Endometrium (tissue), 2 donors: ENCODE measurements around the gene UBE2D4.
"Not testable (repeated sequence)": the region's sequence is repeated elsewhere in the genome, so short reads cannot be mapped to it uniquely, and the experiment has no call there.

Experiments
- FAIRE-seq: peaks from 2 replicates; lab custom pipeline; 2012; peaks lifted over from hg19 to GRCh38; lab: Jason Lieb, UNC
- donor health status: control.
- donor health status: control.

UBE2D4 gene

GRCh38 chr7:43968172-43969040 lies 42.2 kb downstream of the UBE2D4 start:
- FAIRE-seq: not testable (repeated sequence)

- not testable (repeated sequence) for FAIRE-seq
Observed at GRCh38 chr7:43969586-43969985, 43.4 kb downstream of the UBE2D4 start.

GRCh38 chr7:43970698-43971097 lies 44.5 kb downstream of the UBE2D4 start:
- not testable (repeated sequence) for FAIRE-seq

- not testable (repeated sequence) for FAIRE-seq
Observed at GRCh38 chr7:43974033-43974573, 47.9 kb downstream of the UBE2D4 start.

- not testable (repeated sequence) for FAIRE-seq
Observed at GRCh38 chr7:43974725-43975482, 48.7 kb downstream of the UBE2D4 start.

DNA sequence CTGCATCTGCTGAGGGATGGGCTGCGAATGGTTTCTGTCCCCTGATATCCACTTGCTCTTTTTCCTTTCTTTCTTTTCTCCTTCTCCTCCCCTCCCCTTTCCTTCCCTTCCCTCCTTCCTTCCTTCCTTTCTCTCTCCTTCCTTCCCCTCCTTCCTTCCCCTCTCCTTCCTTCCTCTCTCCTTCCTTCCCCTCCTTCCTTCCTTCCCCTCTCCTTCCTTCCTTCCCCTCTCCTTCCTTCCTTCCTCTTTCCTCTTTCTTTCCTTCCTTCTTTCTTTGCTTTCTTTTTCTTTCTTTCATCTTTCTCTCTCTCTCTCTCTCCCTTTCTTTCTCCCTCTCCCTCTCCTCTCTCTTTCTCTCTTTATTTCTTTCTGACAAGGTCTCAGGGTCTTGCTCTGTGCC lies 51.3 kb downstream of the UBE2D4 start:
- FAIRE-seq: no peak

DNA sequence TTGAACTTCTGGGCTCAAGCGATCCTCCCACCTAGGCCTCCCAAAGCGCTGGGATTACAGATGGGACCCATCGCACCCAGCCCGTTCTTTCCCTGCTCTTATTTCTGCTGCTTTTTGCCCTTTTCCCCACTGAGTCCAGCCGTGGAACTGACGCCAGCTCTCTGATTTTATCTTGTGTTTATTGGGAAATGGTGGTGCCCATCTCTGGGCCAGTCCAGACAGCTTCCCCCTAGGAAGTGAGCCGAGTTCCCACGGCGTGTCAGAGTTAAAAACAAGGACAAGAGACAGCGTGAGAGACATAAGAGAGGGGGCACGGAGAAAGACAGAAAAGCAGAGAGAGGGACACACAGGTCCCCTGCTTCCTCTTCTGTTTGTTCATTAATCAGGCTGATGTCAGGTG lies 51.9 kb downstream of the UBE2D4 start:
- FAIRE-seq: not testable (repeated sequence)

GRCh38 chr7:43982848-43983247 lies 56.6 kb downstream of the UBE2D4 start:
- FAIRE-seq: not testable (repeated sequence)

DNA sequence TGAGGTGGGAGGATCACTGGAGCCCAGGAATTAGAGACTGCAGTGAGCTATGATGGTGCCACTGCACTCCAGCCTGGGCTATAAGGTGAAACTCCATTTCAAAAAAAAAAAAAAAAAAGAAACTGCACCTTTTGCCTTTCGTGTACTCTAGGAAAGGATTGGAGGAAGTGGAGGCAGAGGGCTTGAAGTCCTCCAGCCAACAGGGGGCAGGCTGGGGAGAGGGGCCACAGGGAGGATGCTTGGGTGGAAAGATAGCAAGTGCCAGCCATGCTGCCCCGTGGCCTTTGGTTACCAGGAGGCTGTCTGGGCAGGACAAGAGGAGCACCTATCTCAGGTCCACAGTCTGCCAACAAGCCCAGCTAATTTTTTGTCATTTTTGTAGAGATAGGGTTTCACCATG lies 57.5 kb downstream of the UBE2D4 start:
- FAIRE-seq: not testable (repeated sequence)

GRCh38 chr7:43985904-43986864 lies 59.9 kb downstream of the UBE2D4 start:
- not testable (repeated sequence) for FAIRE-seq

DNA sequence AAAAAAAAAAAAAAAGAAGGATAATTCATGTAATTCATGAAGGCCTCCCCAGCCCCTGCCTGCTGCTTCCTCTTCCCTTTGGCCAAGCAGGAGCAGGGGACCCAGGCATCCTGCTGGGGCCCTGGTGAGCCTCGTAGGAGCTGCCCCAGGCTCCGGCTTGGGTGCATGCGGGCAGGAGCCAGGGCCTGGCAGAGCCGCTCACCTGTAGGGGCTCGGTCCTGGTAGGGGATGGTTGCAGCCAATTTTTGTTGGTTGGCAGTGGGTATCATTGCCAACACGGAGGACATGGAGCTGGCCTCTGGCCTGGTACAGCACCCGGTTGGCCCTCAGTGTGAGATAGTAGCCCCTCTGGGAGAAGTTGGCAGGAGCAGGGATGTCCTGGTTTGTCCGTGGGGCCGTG lies 61.2 kb downstream of the UBE2D4 start:
- FAIRE-seq: not testable (repeated sequence)

DNA sequence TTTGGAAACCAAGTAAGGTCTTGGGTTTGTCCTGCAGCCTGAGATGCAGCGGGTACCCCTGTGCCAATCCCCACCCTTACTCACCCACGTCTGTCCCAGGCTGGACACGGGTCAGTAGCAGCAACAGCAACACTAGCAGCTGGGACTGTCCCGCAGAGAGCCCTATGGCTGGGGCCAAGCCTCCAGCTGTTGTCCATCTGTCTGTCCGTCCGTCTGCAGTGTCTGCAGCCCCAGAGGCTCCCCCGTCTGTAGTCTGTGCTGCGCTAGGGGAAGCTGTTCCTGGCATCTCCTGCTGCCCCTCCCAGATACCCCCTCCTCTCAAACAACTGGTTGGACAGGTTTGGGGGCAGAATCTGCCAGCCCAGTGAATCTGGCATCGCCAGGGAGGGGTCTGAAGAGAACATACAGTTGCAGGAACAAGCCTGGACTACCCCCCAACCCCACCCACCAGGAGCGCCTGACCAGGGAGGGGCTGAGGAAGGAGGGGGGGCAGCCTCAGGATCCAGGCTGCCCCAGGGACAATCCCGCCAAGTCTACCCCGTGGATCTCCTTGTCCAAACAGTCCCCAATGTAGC lies 63.9 kb downstream of the UBE2D4 start:
- FAIRE-seq: not testable (repeated sequence)

DNA sequence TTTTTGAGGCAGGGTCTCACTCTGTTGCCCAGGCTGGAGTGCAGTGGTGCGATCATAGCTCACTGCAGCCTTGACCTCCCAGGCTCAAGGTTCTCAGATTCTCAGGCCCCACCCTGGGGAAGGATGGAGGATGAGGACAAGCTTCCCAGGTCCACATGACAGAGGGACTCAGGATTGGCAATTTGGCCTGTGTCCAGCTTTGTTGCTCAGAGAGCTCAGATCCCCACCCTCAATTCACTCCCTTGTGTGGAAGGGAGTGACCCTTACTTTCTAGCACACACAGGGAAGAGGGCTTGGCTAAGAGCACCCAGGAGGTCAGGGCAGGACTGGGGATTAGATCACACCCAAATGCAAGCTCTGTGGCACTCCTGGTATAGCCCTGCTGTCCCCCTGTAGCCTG lies 64.6 kb downstream of the UBE2D4 start:
- not testable (repeated sequence) for FAIRE-seq

DNA sequence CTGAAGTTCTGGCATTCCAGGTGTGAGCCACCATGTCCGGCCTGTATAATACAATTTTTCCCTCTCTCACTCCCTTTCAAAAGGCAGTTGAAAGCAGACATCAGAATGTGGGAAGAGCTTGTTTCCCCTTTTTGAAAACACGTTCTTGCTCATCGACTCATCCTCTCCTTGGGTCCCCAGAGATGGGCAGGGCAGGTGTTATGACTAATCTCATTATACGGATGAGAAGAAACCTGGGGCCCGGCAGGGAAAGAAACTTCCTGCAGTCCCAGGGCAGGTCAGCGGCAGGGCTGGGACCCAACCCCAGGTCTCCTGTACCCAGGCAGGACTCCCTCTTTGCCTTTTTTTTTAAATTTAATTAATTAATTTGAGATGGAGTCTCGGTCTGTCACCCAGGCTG lies 66.7 kb downstream of the UBE2D4 start:
- not testable (repeated sequence) for FAIRE-seq

GRCh38 chr7:43994681-43995080 lies 68.4 kb downstream of the UBE2D4 start:
- FAIRE-seq: not testable (repeated sequence)

DNA sequence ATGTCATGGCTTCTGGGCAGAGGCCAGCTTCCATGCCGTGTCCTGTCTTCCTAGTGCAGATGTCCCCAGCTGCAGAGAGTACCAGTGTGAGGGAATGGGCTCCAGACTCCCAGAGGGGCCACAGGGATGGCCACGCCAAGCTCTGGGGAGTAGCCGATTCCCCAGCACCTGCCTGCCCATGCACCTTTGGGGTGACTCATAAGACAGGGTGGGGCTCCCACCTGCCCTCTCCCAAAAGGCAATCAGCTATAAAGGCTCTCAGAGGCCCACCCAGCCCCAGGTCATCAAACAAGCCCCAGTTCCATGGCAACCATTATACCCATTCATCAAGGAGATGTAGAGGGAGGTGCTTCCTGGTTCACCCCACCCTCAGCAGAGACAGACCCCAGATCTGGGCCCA lies 71.3 kb downstream of the UBE2D4 start, which contains the start of gene SPDYE1:
Gene SPDYE1, plus strand, starts transcription at position 366 of the 400 bp plus-strand sequence. CDS start 2,053 bp downstream, outside the sequence.
- FAIRE-seq: not testable (repeated sequence)
